ENCODE measurements around the gene ACOX2. TPM values are rescaled to one million over a fixed set of nuclear protein-coding genes. Genes with fewer than 3 reads are reported as not detected.

The ACOX2 gene
- total RNA-seq, 1 experiment from 2014 or later, result 12.8 TPM

GRCh38 chr3:58581328-58582091 lies 44.5 kb upstream of the ACOX2 start:
- no peak overlapping the region for H3K4me3 ChIP-seq (replicated peaks in 1 of 2; ENCODE audit: low read depth in 1 of 2, low read length in 2 of 2)
- H3K27me3 ChIP-seq (ENCODE audit: insufficient read depth, low read length), result no peaks in the 10 kb centered on the region
- H3K4me2 ChIP-seq (ENCODE audit: low read length), result no peak overlapping the region
- TF ChIP-seq SP1 (IDR thresholded peaks at IDR 0.05; ENCODE audit: low read depth) (no peak), ZFX (IDR thresholded peaks at IDR 0.05) (no peak), EZH2 (IDR thresholded peaks at IDR 0.05) (no peak), POLR2AphosphoS5 (IDR thresholded peaks at IDR 0.05; ENCODE audit: low read depth, low read length) (no peak), CBX3 (IDR thresholded peaks at IDR 0.05; ENCODE audit: low read depth) (no peak), CTCF (IDR thresholded peaks at IDR 0.05 in 2 of 3, conservative IDR thresholded peaks at IDR 0.05 in 1 of 3; ENCODE audit: borderline replicate concordance in 1 of 3, insufficient read depth in 1 of 3, low read depth in 2 of 3, low read length in 2 of 3) (no peak), POLR2A (IDR thresholded peaks at IDR 0.05; ENCODE audit: borderline replicate concordance, extremely low read depth, insufficient read depth, insufficient read length) (no peak), CEBPB (IDR thresholded peaks at IDR 0.05; ENCODE audit: low read depth) (no peak), ZBTB33 (IDR thresholded peaks at IDR 0.05; ENCODE audit: extremely low read depth, insufficient replicate concordance, low read length) (no peak), REST (IDR thresholded peaks at IDR 0.05; ENCODE audit: low read depth) (no peak), SRF (IDR thresholded peaks at IDR 0.05; ENCODE audit: low read depth) (no peak), JUND (IDR thresholded peaks at IDR 0.05) (no peak), RAD21 (IDR thresholded peaks at IDR 0.05; ENCODE audit: low read depth) (no peak), FOSL1 (IDR thresholded peaks at IDR 0.05; ENCODE audit: low read depth) (no peak), EZH2phosphoT487 (IDR thresholded peaks at IDR 0.05; ENCODE audit: borderline replicate concordance) (no peak), ZNF274 (IDR thresholded peaks at IDR 0.05; ENCODE audit: low read depth, low read length) (no peak)
- no peaks in the 10 kb centered on the region for H3K79me2 ChIP-seq (ENCODE audit: insufficient read depth, low read length)
- H3K9ac ChIP-seq (ENCODE audit: low read length), result no peak overlapping the region
- no peak for DNase-seq (ENCODE audit: low read depth, low spot score)
- no TSS peak for BruUV-seq (replicated peaks)
- intact Hi-C loops (cut with micrococcal nuclease), result no loop called here
- ChIA-PET CTCF (interaction anchor here (2.5 kb wide), 1 partner anchor 13 kb away, joined by 10 read pairs; no protein-coding TSS in a partner anchor), RAD21 (ENCODE audit: low non-redundant PET in 1 of 2, low total read pairs in 2 of 2, uncharacterized antibody in 2 of 2, unreplicated experiment in 2 of 2) (interaction anchor here in 1 of 2 experiments (0.6 kb wide), 1 partner anchor 15 kb away, joined by 3 read pairs; no protein-coding TSS in a partner anchor), POLR2A (no interaction called here)
- no peaks in the 10 kb centered on the region for H4K20me1 ChIP-seq (ENCODE audit: insufficient read depth)
- peaks cover 4 to 19% of the 10 kb centered on the region in 2 experiments; a peak in 3 of 4 replicates for H3K4me1 ChIP-seq (ENCODE audit: control insufficient read depth in 1 of 2, insufficient read depth in 2 of 2, low read length in 2 of 2)
- no peaks in the 10 kb centered on the region for H3K9me3 ChIP-seq (ENCODE audit: control insufficient read depth in 1 of 2, insufficient read depth in 1 of 2, low read depth in 1 of 2, low read length in 2 of 2)
- H2AFZ ChIP-seq (ENCODE audit: low read depth, low read length, poor library complexity, severe bottlenecking), result no peak overlapping the region
- no peaks in the 10 kb centered on the region for H3K9me2 ChIP-seq (ENCODE audit: insufficient read depth)
- ATAC-seq, result no peak
- no peaks in the 10 kb centered on the region for H3K36me3 ChIP-seq (ENCODE audit: control insufficient read depth in 1 of 2, insufficient read depth in 2 of 2, low read length in 2 of 2)
- no peak overlapping the region for H3K27ac ChIP-seq (ENCODE audit: low read depth, low read length)
